Endothelial cell of umbilical vein (primary cell): ENCODE data around the gene DNMT1. TPM values are rescaled to one million over a fixed set of nuclear protein-coding genes. Genes with fewer than 3 reads are reported as not detected.

ENCODE experiments used
- BruUV-seq: library from RNA; stranded (reverse); fragments of 400-500 nt; replicated peaks from 2 replicates; lab custom pipeline; 2021; lab: Mats Ljungman, UMichigan
- CTCF ChIA-PET: fragments of 300-600, 350-600 bp; sonication (Branson Sonifier 250); formaldehyde crosslinking; loops from one replicate; lab custom pipeline; 2021; ENCODE audit warnings: antibody characterized with exemption, inconsistent platforms; lab: Charles Lee
- POLR2A ChIA-PET: fragments of 300-600, 350-600 bp; sonication (Branson Sonifier 250); formaldehyde crosslinking; loops from one replicate; lab custom pipeline; 2021; ENCODE audit warnings: antibody characterized with exemption, inconsistent platforms; lab: Charles Lee
- DNase-seq: peaks from one replicate; pipeline ENCODE4 v3.0.0-alpha.2; 2011; ENCODE audit warnings: low read depth, low spot score
- FAIRE-seq: peaks from 2 replicates; lab custom pipeline; 2011; peaks lifted over from hg19 to GRCh38; lab: Jason Lieb, UNC
- H2AFZ ChIP-seq: 2 replicates; pipeline ENCODE4 v1.6.0; 2012; ENCODE audit warnings: low read depth, low read length, control low read depth, inconsistent platforms
- H3K27ac ChIP-seq: 2 replicates; pipeline ENCODE4 v1.5.1; 2011; ENCODE audit warnings: low read depth, mild to moderate bottlenecking, control low read depth, low read length, moderate library complexity; ENCODE audit not compliant: insufficient read depth
- H3K27me3 ChIP-seq, 2 experiments: 2 replicates each; pipeline versions ENCODE4 v1.6.0 to v1.6.1; 2011; ENCODE audit warnings: low read length in 2 of 2, mixed read lengths in 1 of 2; ENCODE audit not compliant: control insufficient read depth in 2 of 2, insufficient read depth in 2 of 2
- H3K36me3 ChIP-seq, 2 experiments: 2 replicates in 1 of 2; 3 replicates in 1 of 2; pipeline ENCODE4 v1.5.1; 2011; ENCODE audit warnings: low read length in 2 of 2, mild to moderate bottlenecking in 1 of 2, moderate library complexity in 1 of 2; ENCODE audit not compliant: control insufficient read depth in 2 of 2, insufficient read depth in 2 of 2; ENCODE audit errors: extremely low read depth in 1 of 2
- H3K4me1 ChIP-seq: 3 replicates; pipeline ENCODE4 v1.5.1; 2011; ENCODE audit warnings: mild to moderate bottlenecking, low read length; ENCODE audit not compliant: control insufficient read depth, insufficient read depth; ENCODE audit errors: extremely low read depth
- H3K4me2 ChIP-seq: 2 replicates; pipeline ENCODE4 v1.6.1; 2011; ENCODE audit warnings: low read length, control low read depth, mixed read lengths; ENCODE audit not compliant: insufficient read depth
- H3K4me3 ChIP-seq, 3 experiments: fragments of 200-600 bp in 1 of 3; sonication (generic), shearing (Covaris generic) in 1 of 3; replicated peaks in 1 of 3; 2 replicates each; pipeline ENCODE4 v1.5.1; 2011 to 2016; ENCODE audit warnings: control low read depth in 3 of 3, low read length in 3 of 3, mild to moderate bottlenecking in 2 of 3, inconsistent platforms in 1 of 3, low read depth in 1 of 3, moderate library complexity in 1 of 3; ENCODE audit not compliant: insufficient read depth in 1 of 3
- H3K79me2 ChIP-seq: 2 replicates; pipeline ENCODE4 v1.6.0; 2012; ENCODE audit warnings: low read length, inconsistent platforms; ENCODE audit not compliant: control insufficient read depth, insufficient read depth
- H3K9ac ChIP-seq: replicated peaks from 2 replicates; pipeline ENCODE3; 2011; ENCODE audit warnings: low read length, control low read depth; ENCODE audit not compliant: insufficient read depth; ENCODE audit errors: extremely low read depth
- H3K9me1 ChIP-seq: replicated peaks from 3 replicates; pipeline ENCODE4 v1.6.0; 2011; ENCODE audit warnings: mild to moderate bottlenecking, low read length; ENCODE audit not compliant: control insufficient read depth, insufficient read depth; ENCODE audit errors: extremely low read depth
- H3K9me3 ChIP-seq: replicated peaks from 2 replicates; pipeline ENCODE4 v1.5.1; 2012; ENCODE audit warnings: low read length, inconsistent platforms; ENCODE audit not compliant: control insufficient read depth, insufficient read depth
- H4K20me1 ChIP-seq: replicated peaks from 2 replicates; pipeline ENCODE3; 2011; ENCODE audit warnings: mild to moderate bottlenecking, low read length; ENCODE audit not compliant: control insufficient read depth, insufficient read depth; ENCODE audit errors: extremely low read depth
- CTCF ChIP-seq, 2 donors: IDR thresholded peaks; 1 replicate in 1 of 2; 2 replicates in 1 of 2; pipeline ENCODE4 v1.5.1; 2011; ENCODE audit warnings: low read length in 2 of 2, mild to moderate bottlenecking in 2 of 2, moderate library complexity in 2 of 2, control low read depth in 1 of 2, inconsistent platforms in 1 of 2, low read depth in 1 of 2; ENCODE audit not compliant: insufficient read depth in 1 of 2; ENCODE audit errors: extremely low read depth in 1 of 2
- EZH2 ChIP-seq: IDR thresholded peaks from 2 replicates; pipeline ENCODE4 v1.6.1; 2012; ENCODE audit warnings: borderline replicate concordance, low read depth, mild to moderate bottlenecking, moderate library complexity, low read length, inconsistent platforms; ENCODE audit not compliant: severe bottlenecking
- FOS ChIP-seq: IDR thresholded peaks from 2 replicates; pipeline ENCODE4 v1.6.1; 2011; ENCODE audit warnings: mild to moderate bottlenecking, low read length, moderate library complexity, borderline replicate concordance; ENCODE audit not compliant: insufficient read depth
- GATA2 ChIP-seq: IDR thresholded peaks from 2 replicates; pipeline ENCODE4 v1.7.0; 2011; ENCODE audit warnings: low read depth, mild to moderate bottlenecking, moderate library complexity, mixed read lengths, low read length; ENCODE audit not compliant: insufficient read length, insufficient read depth
- JUN ChIP-seq: IDR thresholded peaks from 2 replicates; pipeline ENCODE4 v1.6.1; 2011; ENCODE audit warnings: borderline replicate concordance, low read depth; ENCODE audit not compliant: insufficient read length, insufficient read depth
- MAX ChIP-seq: IDR thresholded peaks from 2 replicates; pipeline ENCODE4 v1.6.1; 2011; ENCODE audit not compliant: insufficient read depth, insufficient read length
- MYC ChIP-seq: IDR thresholded peaks from one replicate; pipeline ENCODE4 v1.6.1; 2011; ENCODE audit warnings: mild to moderate bottlenecking, low read depth, low read length
- POLR2A ChIP-seq: IDR thresholded peaks from 2 replicates; pipeline ENCODE4 v1.6.1; 2012; ENCODE audit warnings: low read depth, mild to moderate bottlenecking, control low read depth, low read length
- POLR2AphosphoS5 ChIP-seq: IDR thresholded peaks from 2 replicates; pipeline ENCODE4 v1.6.1; 2012; ENCODE audit warnings: low read depth, mild to moderate bottlenecking, control low read depth, low read length, moderate library complexity; ENCODE audit not compliant: insufficient read depth
- dilution Hi-C: fragments of 300-500 bp; cut with MboI; formaldehyde crosslinking; loops from one replicate; pipeline ENCODE4 v1.15.0; 2019; ENCODE audit warnings: low sequenced_read_pairs; ENCODE audit not compliant: extremely low pct_ligation_motif_present
- intact Hi-C: fragments of 100-400 bp; cut with micrococcal nuclease; formaldehyde crosslinking; loops from one replicate; pipeline ENCODE4 v1.10.0; 2022
- polyA plus RNA-seq, 4 experiments: library from polyadenylated mRNA; depleted of rRNA in 3 of 4; stranded (reverse) in 3 of 4; unstranded in 1 of 4; fragments of >200 nt; gene quantifications; 2 replicates each; pipeline versions ENCODE4 v1.2.1 to v1.2.3, GENCODE V29; 2011 to 2012; ENCODE audit warnings: missing spikeins in 1 of 4
- total RNA-seq: library from RNA; stranded (reverse); gene quantifications from 2 replicates; pipeline ENCODE4 v1.2.3, GENCODE V29; 2021

DNMT1 gene
- total and polyA plus RNA-seq, 2 donors (not counting 3 experiments of a cell fraction or from before 2014, with no cell fraction given) = 53.4 to 165 TPM

- H3K9ac ChIP-seq = no peak overlapping the region
- ChIA-PET POLR2A (no interaction called here), CTCF (interaction anchor here (0.8 to 2.1 kb wide), 6 partner anchors 9 to 145 kb away, joined by 3 to 13 read pairs (median 4); partner anchors contain the start of gene EIF3G)
- H3K9me3 ChIP-seq = no peaks in the 10 kb centered on the region
- no peak overlapping the region for H3K27ac ChIP-seq
- peaks cover 0 to 3% of the 10 kb centered on the region in 2 experiments for H3K27me3 ChIP-seq
- TF ChIP-seq POLR2AphosphoS5 = no peak
- TF ChIP-seq JUN = no peak
- TF ChIP-seq FOS = no peak
- no peak for TF ChIP-seq CTCF (IDR thresholded peaks at IDR 0.05; ENCODE audit: extremely low read depth in 1 of 2, insufficient read depth in 1 of 2, low read depth in 1 of 2, low read length in 2 of 2)
- TF ChIP-seq GATA2 = no peak
- TF ChIP-seq EZH2 = no peak
- no peak for TF ChIP-seq POLR2A
- TF ChIP-seq MYC = no peak
- no peak for TF ChIP-seq MAX
- no peaks in the 10 kb centered on the region for H3K9me1 ChIP-seq
- no peak overlapping the region for H3K4me3 ChIP-seq
- no peak overlapping the region for H3K4me2 ChIP-seq
- intact Hi-C loops = loop anchor here (10.0 kb wide), 1 partner anchor 90 kb away; the partner anchor contains the start of gene DNMT1
- peaks cover 28% of the 10 kb centered on the region for H3K79me2 ChIP-seq
- DNase-seq (no peak), FAIRE-seq (no peak)
- H4K20me1 ChIP-seq = no peaks in the 10 kb centered on the region
- peaks cover 9% of the 10 kb centered on the region for H3K4me1 ChIP-seq
- peaks cover under 1 to 19% of the 10 kb centered on the region in 2 experiments for H3K36me3 ChIP-seq
- dilution Hi-C loops = no loop called here
- H2AFZ ChIP-seq = no peak overlapping the region
- BruUV-seq = no TSS peak
These were observed 89.9 kb downstream of the DNMT1 start for GRCh38 chr19:10104665-10105508.
